ENCODE results near the gene KIF3A. TPM values are rescaled to one million over a fixed set of nuclear protein-coding genes. Genes with fewer than 3 reads are reported as not detected.

KIF3A gene
- polyA plus RNA-seq, 1 donor from 2014 or later = 11.1 TPM

DNA sequence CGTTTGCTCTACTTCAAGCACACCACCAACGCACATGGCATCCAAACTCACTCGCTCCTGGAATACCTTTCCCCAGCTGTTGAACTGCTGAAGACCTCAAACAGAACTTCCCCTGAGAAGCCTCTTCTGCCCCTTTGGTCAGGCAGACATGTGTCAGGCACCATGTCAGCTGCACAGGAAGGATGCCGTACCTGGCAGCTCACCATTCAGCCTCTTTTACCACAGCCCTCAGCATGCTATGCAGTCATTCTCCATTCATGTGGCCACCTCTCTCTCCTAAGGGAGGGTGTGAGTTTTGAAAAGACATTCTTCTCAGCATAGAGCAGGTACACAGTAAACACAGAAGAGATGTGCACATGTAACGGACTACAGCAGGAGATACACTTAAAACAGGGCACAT, 49.4 kb downstream of the KIF3A start:
- H3K27ac Mint-ChIP-seq = no peak overlapping the region
- H3K4me3 Mint-ChIP-seq = no peak overlapping the region
- H3K27me3 Mint-ChIP-seq = no peaks in the 10 kb centered on the region

GRCh38 chr5:132686193-132686592, 51.2 kb downstream of the KIF3A start:
- H3K36me3 Mint-ChIP-seq = peaks cover 4% of the 10 kb centered on the region
- no peak overlapping the region for H3K4me3 Mint-ChIP-seq
- H3K27me3 Mint-ChIP-seq = no peaks in the 10 kb centered on the region
- H3K27ac Mint-ChIP-seq = no peak overlapping the region
- H3K9me3 Mint-ChIP-seq = no peaks in the 10 kb centered on the region
- H3K4me1 Mint-ChIP-seq = peaks cover 4 to 14% (median 13%) of the 10 kb centered on the region in 3 donors

More for the DNA sequence above, 49.4 kb downstream of the KIF3A start:
- H3K9me3 Mint-ChIP-seq = no peaks in the 10 kb centered on the region
- peaks cover 0 to 10% (median 9%) of the 10 kb centered on the region in 3 donors for H3K4me1 Mint-ChIP-seq
- peaks cover 10% of the 10 kb centered on the region for H3K36me3 Mint-ChIP-seq

- H3K4me1 Mint-ChIP-seq = peaks cover 4 to 17% (median 13%) of the 10 kb centered on the region in 3 donors
These were observed 52.2 kb downstream of the KIF3A start for GRCh38 chr5:132684922-132685720.

DNA sequence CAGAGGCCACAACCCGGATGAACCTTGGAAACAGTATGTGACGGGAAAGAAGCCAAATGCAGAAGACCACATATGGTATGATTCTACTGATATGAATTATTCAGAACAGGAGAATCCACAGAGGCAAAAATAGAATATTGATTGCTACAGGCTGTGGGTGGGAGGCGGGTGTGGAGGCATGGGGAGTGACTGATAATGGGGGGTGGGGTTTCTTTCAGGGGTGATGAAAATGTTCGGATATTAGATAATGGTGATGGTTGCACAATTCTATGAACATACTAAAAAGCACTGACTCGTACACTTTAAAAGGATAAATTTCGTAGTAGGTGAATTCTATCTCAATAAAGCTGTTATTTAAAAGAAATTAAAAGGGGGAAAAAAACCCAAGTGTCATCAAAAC, 52.9 kb downstream of the KIF3A start:
- peaks cover 4 to 17% (median 13%) of the 10 kb centered on the region in 3 donors for H3K4me1 Mint-ChIP-seq
- H3K9me3 Mint-ChIP-seq = no peaks in the 10 kb centered on the region
- H3K27ac Mint-ChIP-seq = no peak overlapping the region
- no peak overlapping the region for H3K4me3 Mint-ChIP-seq
- H3K36me3 Mint-ChIP-seq = peaks cover 6% of the 10 kb centered on the region
- H3K27me3 Mint-ChIP-seq = no peaks in the 10 kb centered on the region

More at GRCh38 chr5:132684922-132685720, 52.2 kb downstream of the KIF3A start:
- H3K9me3 Mint-ChIP-seq = no peaks in the 10 kb centered on the region
- H3K4me3 Mint-ChIP-seq = no peak overlapping the region
- H3K27me3 Mint-ChIP-seq = no peaks in the 10 kb centered on the region
- H3K36me3 Mint-ChIP-seq = peaks cover 4% of the 10 kb centered on the region
- H3K27ac Mint-ChIP-seq = no peak overlapping the region

DNA sequence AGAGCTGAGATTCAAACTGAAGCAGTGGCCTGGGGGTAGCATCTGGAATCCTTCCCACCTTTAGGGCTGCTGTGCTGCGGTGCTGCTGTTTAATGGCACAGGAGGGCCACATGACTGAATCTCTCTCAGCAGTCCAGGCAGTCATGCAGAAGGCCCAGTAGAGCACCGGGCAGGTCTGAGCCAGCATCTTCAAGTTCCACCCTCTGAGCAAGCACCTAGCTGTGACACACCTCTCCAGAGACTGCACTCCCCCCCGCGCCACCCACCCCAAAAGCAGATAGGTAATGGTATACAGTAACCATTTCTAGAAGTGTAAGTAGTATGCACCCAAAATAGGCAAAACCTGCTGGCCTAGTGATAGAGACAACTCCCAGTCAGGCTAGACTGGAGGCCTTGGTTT, 55.4 kb downstream of the KIF3A start:
- Mint-ChIP-seq H3K27ac (peak overlapping the region in 1 of 3 donors; percentile 8), H3K9me3 (no peaks in the 10 kb centered on the region), H3K27me3 (no peaks in the 10 kb centered on the region), H3K4me3 (no peak overlapping the region), H3K36me3 (peaks cover 3% of the 10 kb centered on the region), H3K4me1 (peaks cover 4 to 7% (median 5%) of the 10 kb centered on the region in 3 donors)

DNA sequence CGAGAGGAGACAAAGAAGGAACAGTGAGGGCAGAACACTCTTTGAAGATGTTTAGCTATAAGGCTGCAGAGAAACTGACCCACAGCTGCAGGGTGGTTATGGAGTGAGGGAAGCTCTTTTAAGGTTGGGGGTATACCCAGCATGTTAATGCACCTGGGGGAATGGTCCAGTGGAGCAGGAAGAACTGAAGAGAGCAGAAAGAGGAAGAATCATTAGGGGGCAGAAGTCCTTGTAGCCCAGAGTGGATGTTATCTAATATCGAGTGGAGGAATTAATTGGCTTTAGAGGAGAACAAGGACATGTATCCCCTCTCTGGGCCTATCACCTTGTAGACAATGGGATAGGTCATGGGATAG, 55.9 kb downstream of the KIF3A start:
- H3K36me3 Mint-ChIP-seq = peaks cover 2% of the 10 kb centered on the region
- no peaks in the 10 kb centered on the region for H3K27me3 Mint-ChIP-seq
- peak overlapping the region in 2 of 3 donors; percentile 8 to 13 for H3K27ac Mint-ChIP-seq
- H3K9me3 Mint-ChIP-seq = no peaks in the 10 kb centered on the region
- H3K4me3 Mint-ChIP-seq = peak overlapping the region in 1 of 4 donors; percentile 40
- H3K4me1 Mint-ChIP-seq = peaks cover 4 to 7% (median 5%) of the 10 kb centered on the region in 3 donors

DNA sequence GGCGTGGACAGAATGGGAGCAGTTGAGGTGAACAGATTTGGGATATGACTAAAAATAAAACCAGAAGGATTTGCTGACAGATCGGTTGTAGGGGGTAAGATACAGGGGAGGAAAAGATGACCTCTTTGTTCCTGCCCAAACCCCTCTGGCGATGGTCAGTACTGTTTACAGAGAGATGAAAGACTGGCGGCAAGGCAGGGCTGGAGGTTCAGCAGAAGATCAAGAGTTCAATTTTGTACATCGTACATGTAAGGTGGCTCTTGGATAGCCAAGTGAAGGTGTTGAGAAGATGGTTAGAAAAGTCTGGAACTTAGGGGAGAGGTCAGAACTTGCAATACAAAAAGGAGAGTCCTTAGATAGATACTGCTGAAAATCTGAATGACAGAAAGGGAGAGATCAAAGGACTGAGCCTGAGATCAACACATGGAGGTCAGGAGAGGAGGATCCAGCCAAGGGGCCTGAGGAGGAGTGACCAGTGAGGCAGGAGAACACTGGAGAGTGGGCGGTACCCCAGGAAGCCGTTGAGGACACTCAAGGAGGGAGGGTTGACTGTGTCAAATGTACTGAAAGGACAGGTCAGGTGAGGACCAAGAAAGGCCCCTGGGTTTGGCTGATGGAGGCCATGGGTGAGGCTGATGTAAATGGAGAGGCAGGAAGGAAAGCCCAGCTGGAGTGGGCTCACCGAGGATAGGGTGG, 56.4 kb downstream of the KIF3A start:
- Mint-ChIP-seq H3K4me1 (peaks cover 4 to 7% (median 5%) of the 10 kb centered on the region in 3 donors), H3K27ac (peak overlapping the region in 1 of 3 donors; percentile 8), H3K36me3 (peaks cover 2% of the 10 kb centered on the region), H3K4me3 (peak overlapping the region in 1 of 4 donors; percentile 40), H3K9me3 (no peaks in the 10 kb centered on the region), H3K27me3 (no peaks in the 10 kb centered on the region)

DNA sequence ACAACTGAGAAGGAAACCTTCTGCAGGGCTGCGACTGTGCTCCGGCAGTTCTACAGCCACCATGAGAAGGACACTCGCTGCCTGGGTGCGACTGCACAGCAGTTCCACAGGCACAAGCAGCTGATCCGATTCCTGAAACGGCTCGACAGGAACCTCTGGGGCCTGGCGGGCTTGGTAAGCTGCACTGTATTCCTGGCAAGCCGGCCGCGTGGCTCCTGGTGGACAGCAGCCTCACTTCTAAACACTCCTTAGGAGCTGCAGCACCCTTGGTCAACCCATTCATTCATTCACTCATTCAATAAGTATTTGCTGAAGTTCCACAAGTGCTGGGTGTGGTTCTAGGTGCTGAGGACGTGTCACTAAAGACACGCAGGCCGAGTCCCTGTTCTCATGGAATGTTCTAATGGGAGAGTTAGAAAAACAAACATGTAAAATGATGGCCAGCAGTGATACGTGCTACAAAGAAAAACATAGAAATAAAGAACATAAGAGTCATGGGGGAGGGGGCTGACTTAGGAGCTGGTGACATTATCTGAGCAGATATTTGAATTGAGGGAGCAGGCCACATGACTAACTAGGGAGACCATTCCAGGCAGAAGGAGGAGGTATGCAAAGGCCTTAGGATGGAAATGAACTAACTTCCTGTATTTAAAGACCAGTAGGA, 57.5 kb downstream of the KIF3A start:
- Mint-ChIP-seq H3K27me3 (no peaks in the 10 kb centered on the region), H3K27ac (no peak overlapping the region), H3K9me3 (no peaks in the 10 kb centered on the region), H3K4me1 (peaks cover 7 to 9% (median 8%) of the 10 kb centered on the region in 3 donors), H3K36me3 (peaks cover 2% of the 10 kb centered on the region), H3K4me3 (no peak overlapping the region)

GRCh38 chr5:132679166-132679565, 58.2 kb downstream of the KIF3A start:
- Mint-ChIP-seq H3K27me3 (no peaks in the 10 kb centered on the region), H3K4me3 (no peak overlapping the region), H3K36me3 (peaks cover 2% of the 10 kb centered on the region), H3K9me3 (no peaks in the 10 kb centered on the region), H3K27ac (no peak overlapping the region), H3K4me1 (peaks cover 7 to 12% (median 8%) of the 10 kb centered on the region in 3 donors)

GRCh38 chr5:132678735-132679134, 58.6 kb downstream of the KIF3A start:
- Mint-ChIP-seq H3K4me1 (peaks cover 7 to 12% (median 8%) of the 10 kb centered on the region in 3 donors), H3K4me3 (no peak overlapping the region), H3K9me3 (no peaks in the 10 kb centered on the region), H3K36me3 (peaks cover 2% of the 10 kb centered on the region), H3K27me3 (no peaks in the 10 kb centered on the region), H3K27ac (no peak overlapping the region)

- Mint-ChIP-seq H3K27ac (no peak overlapping the region), H3K4me1 (peaks cover 7 to 12% (median 8%) of the 10 kb centered on the region in 3 donors), H3K27me3 (no peaks in the 10 kb centered on the region), H3K4me3 (no peak overlapping the region), H3K36me3 (peaks cover 2% of the 10 kb centered on the region), H3K9me3 (no peaks in the 10 kb centered on the region)
These were observed 59.5 kb downstream of the KIF3A start for GRCh38 chr5:132677682-132678400.

DNA sequence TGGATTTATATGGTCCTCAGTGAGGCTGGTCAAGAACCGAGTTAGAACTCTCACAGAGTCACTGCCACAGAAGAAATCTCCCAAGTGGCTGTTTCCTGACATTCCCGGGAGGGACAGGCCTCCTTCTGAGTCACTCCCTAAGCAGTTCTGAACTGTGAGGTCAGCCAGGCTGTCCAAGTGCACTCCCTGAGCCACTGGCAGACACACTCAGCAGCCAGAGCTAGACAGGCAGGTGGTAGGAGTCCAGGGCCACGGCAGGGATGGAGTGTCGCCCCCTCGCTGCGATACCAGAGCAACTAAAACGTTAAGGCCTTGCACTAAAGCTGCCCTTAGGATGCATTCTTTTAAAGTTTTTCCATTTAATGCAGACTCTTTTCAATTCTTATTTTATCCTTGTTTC, 60.2 kb downstream of the KIF3A start:
- Mint-ChIP-seq H3K4me1 (peaks cover 7 to 12% (median 8%) of the 10 kb centered on the region in 3 donors), H3K4me3 (no peak overlapping the region), H3K9me3 (no peaks in the 10 kb centered on the region), H3K27ac (no peak overlapping the region), H3K27me3 (no peaks in the 10 kb centered on the region), H3K36me3 (peaks cover 2% of the 10 kb centered on the region)

GRCh38 chr5:132675936-132676689, 61.2 kb downstream of the KIF3A start:
- H3K4me3 Mint-ChIP-seq = no peak overlapping the region
- peaks cover 3 to 7% (median 4%) of the 10 kb centered on the region in 3 donors for H3K4me1 Mint-ChIP-seq
- H3K36me3 Mint-ChIP-seq = peaks cover 2% of the 10 kb centered on the region
- peaks cover 0 to 3% (median 0%) of the 10 kb centered on the region in 3 donors for H3K9me3 Mint-ChIP-seq
- H3K27ac Mint-ChIP-seq = no peak overlapping the region
- H3K27me3 Mint-ChIP-seq = no peaks in the 10 kb centered on the region

All from IgD-negative memory B cell (primary cell).